Anterior cingulate cortex (tissue), 58 donors: Measurements from ENCODE around the gene RAET1G.

ENCODE experiments used
- DNase-seq, 58 donors: peaks; one replicate each; lab custom pipeline; 2025; lab: John Stamatoyannopoulos, UW

The RAET1G gene

GRCh38 chr6:149876241-149876933 is 46.5 kb downstream of the RAET1G start:
- DNase-seq, result no peak

- DNase-seq, result no peak
These were observed 50.7 kb downstream of the RAET1G start for GRCh38 chr6:149872233-149872632.

GRCh38 chr6:149871182-149871581 is 51.7 kb downstream of the RAET1G start:
- DNase-seq, result no peak

GRCh38 chr6:149869275-149869892 is 53.5 kb downstream of the RAET1G start:
- no peak for DNase-seq

- DNase-seq, result no peak
These were observed 54.9 kb downstream of the RAET1G start for GRCh38 chr6:149867876-149868640.
